A673 (cell line): ENCODE results near the gene LMNTD2.

Experiments used
- CTCF ChIP-seq: fragments of 300-800, 200-600 bp; sonication (generic); conservative IDR thresholded peaks from 2 replicates; pipeline ENCODE4 v1.5.1; 2017; ENCODE audit warnings: low read depth, mild to moderate bottlenecking, antibody characterized with exemption, low read length, moderate library complexity, mixed read lengths
- EZH2 ChIP-seq: fragments of 200-600 bp; sonication (generic); IDR thresholded peaks from 2 replicates; pipeline ENCODE4 v1.6.1; 2017; ENCODE audit warnings: borderline replicate concordance, low read depth, mild to moderate bottlenecking, mixed read lengths, antibody characterized with exemption, low read length; ENCODE audit not compliant: poor library complexity, severe bottlenecking

- TF ChIP-seq CTCF (no peak), EZH2 (no peak)
These were observed 15.7 kb downstream of the LMNTD2 start for GRCh38 chr11:544817-545166.
